Keratinocyte (primary cell): ENCODE measurements around the gene SERGEF.

Source experiments
- CTCF ChIP-seq, 3 experiments: IDR thresholded peaks in 1 of 3; conservative IDR thresholded peaks in 1 of 3; optimal IDR thresholded peaks in 1 of 3; 2 replicates in 2 of 3; 3 replicates in 1 of 3; pipeline versions ENCODE3 to v1.5.1; 2011; ENCODE audit warnings: low read length in 3 of 3, mild to moderate bottlenecking in 3 of 3, moderate library complexity in 2 of 3, control low read depth in 1 of 3, inconsistent platforms in 1 of 3; ENCODE audit not compliant: insufficient read depth in 2 of 3; ENCODE audit errors: extremely low read depth in 1 of 3
- EZH2 ChIP-seq: IDR thresholded peaks from one replicate; pipeline ENCODE4 v1.6.1; 2012; ENCODE audit warnings: inconsistent platforms, mild to moderate bottlenecking, low read length, moderate library complexity

DNA sequence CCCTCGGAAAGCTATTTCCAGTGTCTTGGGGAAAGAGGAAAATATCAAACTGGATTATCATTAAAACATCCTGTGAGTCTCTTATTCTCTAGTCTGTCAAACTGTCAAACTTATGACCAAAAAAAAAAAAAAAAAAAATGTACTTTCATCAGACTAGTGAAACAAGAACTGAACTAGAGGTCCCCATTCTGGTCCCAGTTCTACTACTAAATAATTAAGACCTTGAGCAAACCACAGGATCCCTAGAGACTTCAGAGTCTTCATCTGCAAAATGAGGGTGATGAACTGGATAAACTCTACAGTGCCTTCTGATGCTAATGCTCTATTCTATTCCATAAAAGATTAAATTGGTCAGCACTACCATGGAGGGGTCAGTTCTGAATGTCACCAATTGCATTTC is 105.8 kb downstream of the SERGEF start:
- TF ChIP-seq CTCF (optimal IDR thresholded peaks at IDR 0.05 in 1 of 3, IDR thresholded peaks at IDR 0.05 in 1 of 3, conservative IDR thresholded peaks at IDR 0.05 in 1 of 3; ENCODE audit: extremely low read depth in 1 of 3, insufficient read depth in 2 of 3, low read length in 3 of 3) (no peak), EZH2 (no peak)
